ENCODE data around the gene MAGEA3.
"Not testable (repeated sequence)": the region's sequence is repeated elsewhere in the genome, so short reads cannot be mapped to it uniquely, and the experiment has no call there.

DNA sequence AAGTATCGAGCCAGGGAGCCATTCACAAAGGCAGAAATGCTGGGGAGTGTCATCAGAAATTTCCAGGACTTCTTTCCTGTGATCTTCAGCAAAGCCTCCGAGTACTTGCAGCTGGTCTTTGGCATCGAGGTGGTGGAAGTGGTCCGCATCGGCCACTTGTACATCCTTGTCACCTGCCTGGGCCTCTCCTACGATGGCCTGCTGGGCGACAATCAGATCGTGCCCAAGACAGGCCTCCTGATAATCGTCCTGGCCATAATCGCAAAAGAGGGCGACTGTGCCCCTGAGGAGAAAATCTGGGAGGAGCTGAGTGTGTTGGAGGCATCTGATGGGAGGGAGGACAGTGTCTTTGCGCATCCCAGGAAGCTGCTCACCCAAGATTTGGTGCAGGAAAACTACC, 37.9 kb downstream of the MAGEA3 start:
- not testable (repeated sequence) for TF ChIP-seq FOS (IDR thresholded peaks at IDR 0.05; ENCODE audit: borderline replicate concordance, insufficient read depth, low read length); CTCF (IDR thresholded peaks at IDR 0.05; ENCODE audit: extremely low read depth in 1 of 2, insufficient read depth in 1 of 2, low read depth in 1 of 2, low read length in 2 of 2); POLR2AphosphoS5 (IDR thresholded peaks at IDR 0.05; ENCODE audit: insufficient read depth, low read depth, low read length); POLR2A (IDR thresholded peaks at IDR 0.05; ENCODE audit: low read depth, low read length); EZH2 (IDR thresholded peaks at IDR 0.05; ENCODE audit: borderline replicate concordance, low read depth, low read length, severe bottlenecking); MYC (IDR thresholded peaks at IDR 0.05; ENCODE audit: low read depth, low read length); MAX (IDR thresholded peaks at IDR 0.05; ENCODE audit: insufficient read depth, insufficient read length); GATA2 (IDR thresholded peaks at IDR 0.05; ENCODE audit: insufficient read depth, insufficient read length, low read depth, low read length)
